Adrenal gland (tissue), 12 donors: Measurements from ENCODE around the gene GSAP. TPM values are rescaled to one million over a fixed set of nuclear protein-coding genes. Genes with fewer than 3 reads are reported as not detected.

Experiments
- DNase-seq, 7 donors: peaks; one replicate each; pipeline ENCODE4 v3.0.0-alpha.2; 2019 to 2020
- H3K27ac ChIP-seq, 5 donors: fragments of 200-600 bp; sonication (generic) in 4 of 5; 1 replicate in 3 of 5; 2 replicates in 2 of 5; pipeline versions ENCODE4 v1.5.1 to v1.8.0; 2016 to 2020; ENCODE audit warnings: mild to moderate bottlenecking in 1 of 5
- H3K27me3 ChIP-seq: fragments of 200-600 bp; 2 replicates; pipeline ENCODE4 v1.8.0; 2021
- H3K36me3 ChIP-seq, 2 donors: fragments of 200-600 bp; replicated peaks in 1 of 2; 1 replicate in 1 of 2; 2 replicates in 1 of 2; pipeline versions ENCODE4 v1.5.1 to v1.8.0; 2018 to 2022
- H3K4me1 ChIP-seq, 2 donors: fragments of 200-600 bp; replicated peaks in 1 of 2; 1 replicate in 1 of 2; 2 replicates in 1 of 2; pipeline versions ENCODE4 v1.5.1 to v1.8.0; 2018 to 2021
- H3K4me3 ChIP-seq, 4 donors: fragments of 200-600 bp; sonication (generic) in 3 of 4; one replicate each; pipeline ENCODE4 v1.5.1; 2016 to 2018
- H3K9me3 ChIP-seq, 3 donors: fragments of 200-600 bp; sonication (generic) in 1 of 3; replicated peaks in 1 of 3; 1 replicate in 2 of 3; 2 replicates in 1 of 3; pipeline versions ENCODE4 v1.5.1 to v1.8.0; 2016 to 2021
- POLR2A ChIP-seq, 2 donors: fragments of 450-650 bp; IDR thresholded peaks; one replicate each; pipeline ENCODE4 v1.6.1; 2017; ENCODE audit warnings: antibody characterized with exemption in 2 of 2, mild to moderate bottlenecking in 2 of 2, moderate library complexity in 1 of 2
- WGBS, 4 donors: extraction: QIAGEN DNeasy Blood & Tissue Kit in 2 of 4; methylation state at CpG; one replicate each; pipeline versions ENCODE4 v1.1.5 to v1.1.7; 2013 to 2017; 5-methylcytosine and 5-hydroxymethylcytosine counted together
- intact Hi-C, 2 donors: fragments of 100-400 bp; cut with DNase I; formaldehyde crosslinking; loops; one replicate each; pipeline versions ENCODE4 v1.14.1 to v1.15.0; 2022 to 2023
- polyA plus RNA-seq, 3 donors: library from polyadenylated mRNA; stranded (reverse); fragments of 200-250 nt in 2 of 3; fragments of 350-450 nt in 1 of 3; fragmentation: Illumina TruSeq in 1 of 3; extraction: RNeasy Lipid Tissue Mini Kit (QIAGEN cat#74804) in 1 of 3; gene quantifications; one replicate each; pipeline ENCODE4 v1.2.3, GENCODE V29; 2013 to 2014
- total RNA-seq, 9 donors: library from RNA; depleted of rRNA in 4 of 9; stranded (reverse); fragments of >200 nt in 4 of 9; fragments of 120-200 nt in 1 of 9; fragmentation: NEBNext Ultra II Directional in 1 of 9; extraction: Animal tissue kit (Norgen Biotek cat#: 25700) in 1 of 9; gene quantifications; one replicate each; pipeline versions ENCODE4 v1.1.0 to v1.2.4, GENCODE V29; 2013 to 2023
- TF ChIP-seq, protein P1 (sequence below), 6 experiments: fragments of 450-650 bp in 4 of 6; fragments of 200-600 bp in 2 of 6; sonication (generic) in 1 of 6; IDR thresholded peaks; 1 replicate in 5 of 6; 2 replicates in 1 of 6; pipeline versions ENCODE4 v1.5.1 to v1.8.0; 2016 to 2021; ENCODE audit warnings: antibody characterized with exemption in 6 of 6, mild to moderate bottlenecking in 2 of 6, moderate library complexity in 1 of 6
- donor health status: healthy with polysubstance abuse.
- donor health status: Bipolar disorder and iron deficiency.
- donor health status: DM: yes; HTN: yes; CAD: no.
- donor health status: DM: no; HTN: no; CAD: no.
- donor health status: DM: no; HTN: no; CAD: no.
- donor health status: DM: yes; HTN: yes; CAD: no.

Gene GSAP
- total and polyA plus RNA-seq, 12 donors, result 10.3 to 56.1 (median 18.5) TPM

DNA sequence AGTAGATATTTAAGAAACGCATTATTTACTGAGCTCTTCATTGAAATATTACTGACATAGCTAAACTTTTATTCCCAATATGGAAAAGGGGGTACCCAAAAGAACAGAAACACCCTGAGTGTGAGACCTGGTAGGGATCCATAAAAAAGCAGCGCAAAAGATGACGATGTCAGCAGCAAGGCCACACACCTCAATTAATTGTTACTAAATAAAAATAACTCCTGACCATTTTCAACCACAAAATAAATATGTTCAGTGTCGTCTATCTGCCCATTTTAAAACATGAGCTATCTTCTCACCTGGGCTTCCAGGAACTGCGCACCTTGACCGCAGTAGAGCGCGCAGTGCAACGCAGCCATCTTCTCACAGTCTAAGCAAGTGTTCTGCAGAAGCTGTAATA is 61.2 kb downstream of the GSAP start:
- intact Hi-C loops, result no loop called here
- no peak for DNase-seq

DNA sequence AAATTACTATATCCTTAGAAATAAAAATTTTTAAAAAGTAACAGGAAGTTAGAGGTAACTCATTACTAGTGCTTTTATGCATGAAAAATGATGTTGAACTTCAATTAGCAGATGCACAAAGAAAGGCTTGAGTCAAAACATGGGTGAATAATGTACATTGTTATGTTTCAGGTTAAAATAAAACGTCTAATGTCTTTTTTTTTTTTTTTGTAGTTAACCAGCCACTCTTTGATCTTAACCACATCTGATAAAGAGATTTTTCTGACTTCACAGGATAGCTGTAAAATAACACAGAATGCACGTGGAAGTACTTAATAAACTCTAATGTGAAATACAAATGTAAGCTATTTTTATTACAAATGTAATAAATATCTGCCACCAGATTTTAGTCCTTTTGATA is 61.7 kb downstream of the GSAP start:
- no peak overlapping the region for H3K27ac ChIP-seq
- no peak overlapping the region for H3K4me3 ChIP-seq
- H3K27me3 ChIP-seq, result no peaks in the 10 kb centered on the region
- H3K4me1 ChIP-seq, result peaks cover 0 to 4% of the 10 kb centered on the region in 2 donors
- intact Hi-C loops, result no loop called here
- WGBS, 4 donors, result 60 to 79% (median 68%) methylated on average over 2 of the region's 2 CpGs
- no peak for TF ChIP-seq POLR2A (IDR thresholded peaks at IDR 0.05)
- TF ChIP-seq, protein P1, sequence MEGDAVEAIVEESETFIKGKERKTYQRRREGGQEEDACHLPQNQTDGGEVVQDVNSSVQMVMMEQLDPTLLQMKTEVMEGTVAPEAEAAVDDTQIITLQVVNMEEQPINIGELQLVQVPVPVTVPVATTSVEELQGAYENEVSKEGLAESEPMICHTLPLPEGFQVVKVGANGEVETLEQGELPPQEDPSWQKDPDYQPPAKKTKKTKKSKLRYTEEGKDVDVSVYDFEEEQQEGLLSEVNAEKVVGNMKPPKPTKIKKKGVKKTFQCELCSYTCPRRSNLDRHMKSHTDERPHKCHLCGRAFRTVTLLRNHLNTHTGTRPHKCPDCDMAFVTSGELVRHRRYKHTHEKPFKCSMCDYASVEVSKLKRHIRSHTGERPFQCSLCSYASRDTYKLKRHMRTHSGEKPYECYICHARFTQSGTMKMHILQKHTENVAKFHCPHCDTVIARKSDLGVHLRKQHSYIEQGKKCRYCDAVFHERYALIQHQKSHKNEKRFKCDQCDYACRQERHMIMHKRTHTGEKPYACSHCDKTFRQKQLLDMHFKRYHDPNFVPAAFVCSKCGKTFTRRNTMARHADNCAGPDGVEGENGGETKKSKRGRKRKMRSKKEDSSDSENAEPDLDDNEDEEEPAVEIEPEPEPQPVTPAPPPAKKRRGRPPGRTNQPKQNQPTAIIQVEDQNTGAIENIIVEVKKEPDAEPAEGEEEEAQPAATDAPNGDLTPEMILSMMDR (IDR thresholded peaks at IDR 0.05), result no peak
- H3K9me3 ChIP-seq, result no peaks in the 10 kb centered on the region
- peaks cover 0 to 7% of the 10 kb centered on the region in 2 donors for H3K36me3 ChIP-seq
- DNase-seq, result no peak

More for the DNA sequence above, 61.2 kb downstream of the GSAP start:
- Histone ChIP-seq H3K4me1 (peaks cover 0 to 4% of the 10 kb centered on the region in 2 donors), H3K36me3 (peaks cover 0 to 7% of the 10 kb centered on the region in 2 donors), H3K9me3 (no peaks in the 10 kb centered on the region), H3K27ac (no peak overlapping the region), H3K4me3 (no peak overlapping the region), H3K27me3 (no peaks in the 10 kb centered on the region)
- WGBS, 4 donors, result 87 to 97% (median 91%) methylated on average over 9 of the region's 9 CpGs
- no peak for TF ChIP-seq POLR2A (IDR thresholded peaks at IDR 0.05)
- TF ChIP-seq, protein P1 (IDR thresholded peaks at IDR 0.05), result no peak

DNA sequence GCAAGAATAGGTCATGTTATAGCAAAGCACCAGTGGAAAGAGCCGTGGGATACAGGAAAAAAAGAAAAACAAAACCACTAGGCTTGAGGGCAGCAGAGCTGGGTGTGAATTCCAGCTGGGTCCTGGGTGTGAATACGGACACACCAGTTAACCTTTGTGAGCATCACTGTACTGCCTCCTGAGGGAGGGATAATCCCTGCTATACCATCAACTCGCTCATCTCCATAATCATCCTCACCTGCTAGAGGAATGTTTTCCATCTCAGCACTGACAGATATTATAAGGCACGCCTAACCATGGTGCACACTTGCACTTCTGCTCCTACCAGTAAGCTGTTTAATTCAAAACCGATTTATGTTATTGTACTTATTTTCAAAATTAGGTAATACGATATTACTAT is 62.2 kb downstream of the GSAP start:
- no peak for TF ChIP-seq POLR2A (IDR thresholded peaks at IDR 0.05)
- TF ChIP-seq, protein P1 (IDR thresholded peaks at IDR 0.05), result no peak
- no peak for DNase-seq
- 75 to 80% (median 80%) methylated on average over 6 of the region's 6 CpGs for WGBS, 4 donors
- Histone ChIP-seq H3K36me3 (peaks cover 0 to 7% of the 10 kb centered on the region in 2 donors), H3K4me3 (no peak overlapping the region), H3K27ac (no peak overlapping the region), H3K27me3 (no peaks in the 10 kb centered on the region), H3K4me1 (peaks cover 0 to 4% of the 10 kb centered on the region in 2 donors), H3K9me3 (no peaks in the 10 kb centered on the region)
- intact Hi-C loops, result no loop called here

DNA sequence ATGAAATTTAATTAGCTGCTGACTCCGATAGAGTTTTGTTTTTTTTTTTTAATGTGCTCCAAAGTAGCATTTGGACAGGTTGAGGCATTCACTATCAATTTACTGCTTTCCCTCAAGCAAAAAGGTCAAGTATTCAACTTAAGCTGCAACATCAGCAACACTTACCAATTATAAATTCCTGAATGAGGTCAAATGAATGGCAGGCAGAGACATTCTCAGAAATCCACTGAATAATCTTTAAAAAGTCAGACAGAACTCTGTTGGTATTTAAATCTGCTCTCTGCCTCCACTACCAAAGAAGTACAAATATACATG is 62.8 kb downstream of the GSAP start:
- peaks cover 0 to 4% of the 10 kb centered on the region in 2 donors for H3K4me1 ChIP-seq
- H3K27me3 ChIP-seq, result no peaks in the 10 kb centered on the region
- no peak for DNase-seq
- H3K36me3 ChIP-seq, result peaks cover 0 to 7% of the 10 kb centered on the region in 2 donors
- no peak overlapping the region for H3K4me3 ChIP-seq
- intact Hi-C loops, result no loop called here
- WGBS, 4 donors, result 65 to 74% (median 69%) methylated on average over 1 of the region's 1 CpG
- no peak for TF ChIP-seq POLR2A (IDR thresholded peaks at IDR 0.05)
- TF ChIP-seq, protein P1 (IDR thresholded peaks at IDR 0.05), result no peak
- no peaks in the 10 kb centered on the region for H3K9me3 ChIP-seq
- no peak overlapping the region for H3K27ac ChIP-seq
